Left lung (tissue), 10 donors: Measurements from ENCODE around the gene ITSN1. TPM values are rescaled to one million over a fixed set of nuclear protein-coding genes. Genes with fewer than 3 reads are reported as not detected.
A peak's percentile ranks its signal among the peaks of the same experiment; 100 is the strongest.

ENCODE experiments used
- ATAC-seq: fragments of 200-7000 bp; cut with Tn5 transposase; one replicate; pipeline ENCODE4 v1.9.1; 2020; ENCODE audit warnings: moderate library complexity
- DNase-seq, 4 donors: peaks; one replicate each; pipeline ENCODE4 v3.0.0-alpha.2; 2013 to 2020
- H3K27ac ChIP-seq, 2 donors: fragments of 200-600 bp; sonication (generic) in 1 of 2; one replicate each; pipeline versions ENCODE4 v1.5.0 to v1.8.0; 2020 to 2021
- H3K27me3 ChIP-seq, 2 donors: fragments of 200-600 bp; sonication (generic) in 1 of 2; one replicate each; pipeline versions ENCODE4 v1.5.0 to v1.8.0; 2020 to 2021
- H3K36me3 ChIP-seq, 2 donors: fragments of 200-600 bp; sonication (generic) in 1 of 2; one replicate each; pipeline versions ENCODE4 v1.5.0 to v1.8.0; 2020 to 2021
- H3K4me1 ChIP-seq, 2 donors: fragments of 200-600 bp; one replicate each; pipeline ENCODE4 v1.8.0; 2021
- H3K4me3 ChIP-seq, 2 donors: fragments of 200-600 bp; sonication (generic) in 1 of 2; one replicate each; pipeline versions ENCODE4 v1.5.0 to v1.8.0; 2020 to 2021; ENCODE audit warnings: mild to moderate bottlenecking in 1 of 2
- H3K9me3 ChIP-seq, 2 donors: fragments of 200-600 bp; sonication (generic) in 1 of 2; one replicate each; pipeline versions ENCODE4 v1.5.0 to v1.8.0; 2020 to 2021
- intact Hi-C, 2 donors: fragments of 100-400 bp; cut with DNase I; formaldehyde crosslinking; loops; one replicate each; pipeline versions ENCODE4 v1.11.2 to v1.14.2; 2022
- polyA plus RNA-seq, 6 donors: library from polyadenylated mRNA; unstranded; fragments of 120-200 nt; gene quantifications; one replicate each; pipeline ENCODE4 v1.2.1, GENCODE V29; 2013; ENCODE audit not compliant: insufficient read length in 6 of 6
- total RNA-seq, 2 donors: library from RNA; stranded (reverse); fragmentation: NEBNext Ultra II Directional; extraction: Animal tissue kit (Norgen Biotek cat#: 25700); gene quantifications; one replicate each; pipeline ENCODE4 v1.2.1, GENCODE V29; 2021
- TF ChIP-seq, protein P1 (sequence below), 2 donors: fragments of 200-600 bp; sonication (generic) in 1 of 2; IDR thresholded peaks; one replicate each; pipeline versions ENCODE4 v1.5.0 to v1.8.0; 2021; ENCODE audit warnings: antibody characterized with exemption in 2 of 2
- donor health status: DM: no; HTN: yes; CAD: no.
- donor health status: DM: no; HTN: no; CAD: no.

The ITSN1 gene
- total and polyA plus RNA-seq, 8 donors: 38.9 to 59.1 (median 50.8) TPM

DNA sequence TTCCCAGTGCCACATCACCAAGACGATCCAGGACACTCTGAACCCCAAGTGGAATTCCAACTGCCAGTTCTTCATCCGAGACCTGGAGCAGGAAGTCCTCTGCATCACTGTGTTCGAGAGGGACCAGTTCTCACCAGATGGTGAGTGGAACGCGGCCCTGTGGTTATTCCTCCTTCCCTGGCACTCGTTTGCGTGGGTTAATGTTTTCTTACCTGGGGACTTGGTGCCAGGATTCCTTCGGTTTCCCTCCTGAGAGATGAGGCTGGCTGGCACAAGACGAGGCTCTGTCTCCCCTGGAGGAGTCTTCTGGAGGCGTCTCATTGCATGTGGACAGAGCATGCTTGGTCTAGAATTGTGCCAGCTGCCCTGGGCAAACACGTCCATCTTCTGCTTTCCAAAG lies 244.0 kb downstream of the ITSN1 start:
- H3K27me3 ChIP-seq: no peaks in the 10 kb centered on the region
- no peak for DNase-seq
- TF ChIP-seq, protein P1, sequence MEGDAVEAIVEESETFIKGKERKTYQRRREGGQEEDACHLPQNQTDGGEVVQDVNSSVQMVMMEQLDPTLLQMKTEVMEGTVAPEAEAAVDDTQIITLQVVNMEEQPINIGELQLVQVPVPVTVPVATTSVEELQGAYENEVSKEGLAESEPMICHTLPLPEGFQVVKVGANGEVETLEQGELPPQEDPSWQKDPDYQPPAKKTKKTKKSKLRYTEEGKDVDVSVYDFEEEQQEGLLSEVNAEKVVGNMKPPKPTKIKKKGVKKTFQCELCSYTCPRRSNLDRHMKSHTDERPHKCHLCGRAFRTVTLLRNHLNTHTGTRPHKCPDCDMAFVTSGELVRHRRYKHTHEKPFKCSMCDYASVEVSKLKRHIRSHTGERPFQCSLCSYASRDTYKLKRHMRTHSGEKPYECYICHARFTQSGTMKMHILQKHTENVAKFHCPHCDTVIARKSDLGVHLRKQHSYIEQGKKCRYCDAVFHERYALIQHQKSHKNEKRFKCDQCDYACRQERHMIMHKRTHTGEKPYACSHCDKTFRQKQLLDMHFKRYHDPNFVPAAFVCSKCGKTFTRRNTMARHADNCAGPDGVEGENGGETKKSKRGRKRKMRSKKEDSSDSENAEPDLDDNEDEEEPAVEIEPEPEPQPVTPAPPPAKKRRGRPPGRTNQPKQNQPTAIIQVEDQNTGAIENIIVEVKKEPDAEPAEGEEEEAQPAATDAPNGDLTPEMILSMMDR (IDR thresholded peaks at IDR 0.05): no peak
- H3K36me3 ChIP-seq: no peaks in the 10 kb centered on the region
- no peaks in the 10 kb centered on the region for H3K9me3 ChIP-seq
- ATAC-seq: no peak
- H3K4me1 ChIP-seq: no peaks in the 10 kb centered on the region
- no peak overlapping the region for H3K27ac ChIP-seq
- intact Hi-C loops: no loop called here
- no peak overlapping the region for H3K4me3 ChIP-seq

DNA sequence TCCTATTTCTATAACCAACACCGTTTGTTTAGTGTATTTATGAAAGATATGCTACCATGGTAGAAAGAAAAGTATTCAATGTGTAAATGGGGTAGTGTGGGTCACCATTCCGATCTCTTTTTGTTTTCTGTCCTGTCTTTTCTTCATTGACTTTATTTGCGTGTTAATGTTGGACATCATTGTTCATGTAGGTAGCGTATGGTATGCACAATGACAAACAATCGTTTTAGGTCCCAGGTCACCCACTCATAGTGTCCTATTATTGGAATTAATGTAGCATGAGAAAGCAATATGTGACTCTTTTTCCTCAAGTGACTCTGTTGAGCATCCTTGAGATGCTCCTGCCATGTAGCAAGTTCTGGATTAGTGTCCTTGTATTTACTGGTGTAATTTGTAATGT lies 247.9 kb downstream of the ITSN1 start:
- no peaks in the 10 kb centered on the region for H3K36me3 ChIP-seq
- intact Hi-C loops: no loop called here
- DNase-seq: no peak
- TF ChIP-seq, protein P1 (IDR thresholded peaks at IDR 0.05): no peak
- no peak overlapping the region for H3K27ac ChIP-seq
- no peaks in the 10 kb centered on the region for H3K9me3 ChIP-seq
- no peaks in the 10 kb centered on the region for H3K27me3 ChIP-seq
- ATAC-seq: no peak
- H3K4me3 ChIP-seq: no peak overlapping the region
- H3K4me1 ChIP-seq: peaks cover 0 to 4% of the 10 kb centered on the region in 2 donors

DNA sequence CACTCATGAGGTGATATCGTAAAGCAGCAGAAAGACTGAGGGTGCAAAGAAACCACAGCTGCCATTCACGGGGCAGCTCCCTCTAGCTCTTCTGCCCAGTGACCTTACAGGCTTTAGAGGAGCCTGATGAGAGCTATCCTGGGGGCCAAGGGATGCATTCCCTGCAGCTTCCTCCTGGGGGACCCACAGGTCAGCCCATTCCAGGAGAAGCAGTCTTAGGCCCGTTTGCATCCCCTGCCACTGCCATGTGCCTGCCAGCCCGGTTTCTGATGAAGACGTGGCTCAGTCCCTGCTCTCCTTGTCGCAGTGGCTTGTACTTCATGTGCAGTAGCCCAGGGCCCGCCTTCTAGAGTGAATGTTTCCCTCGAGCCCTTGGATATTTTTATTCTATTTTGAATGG lies 250.6 kb downstream of the ITSN1 start:
- Histone ChIP-seq H3K9me3 (no peaks in the 10 kb centered on the region), H3K36me3 (no peaks in the 10 kb centered on the region), H3K27ac (no peak overlapping the region), H3K4me3 (no peak overlapping the region), H3K4me1 (peaks cover 0 to 4% of the 10 kb centered on the region in 2 donors), H3K27me3 (no peaks in the 10 kb centered on the region)
- intact Hi-C loops: no loop called here
- DNase-seq (no peak), ATAC-seq (no peak)
- TF ChIP-seq, protein P1 (IDR thresholded peaks at IDR 0.05): no peak

DNA sequence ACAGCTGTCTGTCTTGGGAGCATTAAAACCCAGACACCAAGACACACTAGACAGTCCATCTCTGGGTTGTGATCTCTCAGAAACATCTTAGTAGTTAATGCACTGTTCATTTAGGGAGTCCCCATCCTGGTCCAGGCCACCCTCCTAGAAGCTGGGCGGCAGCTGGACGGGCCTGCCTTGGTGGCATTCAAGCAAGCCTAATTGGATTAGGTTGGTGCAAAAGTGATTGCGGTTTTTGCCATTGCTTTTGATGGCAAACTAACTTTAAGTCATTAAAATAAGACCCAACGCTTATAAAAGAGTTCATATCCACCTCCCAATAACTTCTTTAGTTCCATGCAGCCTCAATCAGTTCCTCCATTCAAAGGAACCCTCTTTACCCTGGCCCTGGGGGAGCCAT lies 251.6 kb downstream of the ITSN1 start:
- Histone ChIP-seq H3K36me3 (no peaks in the 10 kb centered on the region), H3K4me1 (peaks cover 0 to 4% of the 10 kb centered on the region in 2 donors), H3K9me3 (no peaks in the 10 kb centered on the region), H3K4me3 (no peak overlapping the region), H3K27me3 (no peaks in the 10 kb centered on the region), H3K27ac (no peak overlapping the region)
- no peak for ATAC-seq
- no peak for DNase-seq
- intact Hi-C loops: no loop called here
- TF ChIP-seq, protein P1 (IDR thresholded peaks at IDR 0.05): no peak

DNA sequence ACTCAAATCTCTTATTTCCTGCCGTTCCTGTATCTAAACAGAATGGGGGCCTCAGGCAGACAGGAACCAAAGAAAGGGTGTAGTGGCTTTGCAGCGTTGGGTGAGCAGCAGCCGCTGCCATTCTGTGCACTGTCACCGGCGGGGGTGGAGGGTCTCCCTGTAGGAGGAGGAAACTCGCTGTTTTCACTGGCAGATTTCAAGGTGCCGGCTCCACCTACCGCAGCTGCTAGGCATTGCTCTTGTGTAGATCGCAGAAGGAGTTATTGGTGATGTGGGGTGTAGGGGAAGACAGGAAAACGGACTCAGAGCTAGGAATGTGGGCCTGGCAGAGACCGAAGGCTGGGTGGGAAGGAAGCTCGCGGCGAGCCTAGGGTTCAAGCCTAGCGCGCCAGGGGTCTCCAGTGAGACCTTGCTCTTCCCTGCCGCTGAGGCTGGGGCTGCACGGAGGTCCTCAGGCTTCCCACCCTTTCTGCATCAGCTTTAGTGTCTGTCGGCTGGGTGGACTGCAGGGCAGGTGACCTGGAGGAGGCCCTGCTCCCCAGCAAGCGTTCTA lies 252.5 kb downstream of the ITSN1 start:
- peak; percentile 95 for ATAC-seq
- intact Hi-C loops: no loop called here
- Histone ChIP-seq H3K4me1 (peaks cover 0 to 4% of the 10 kb centered on the region in 2 donors), H3K4me3 (no peak overlapping the region), H3K27me3 (no peaks in the 10 kb centered on the region), H3K27ac (no peak overlapping the region), H3K9me3 (no peaks in the 10 kb centered on the region), H3K36me3 (no peaks in the 10 kb centered on the region)
- TF ChIP-seq, protein P1 (IDR thresholded peaks at IDR 0.05): peak; percentile 44 to 51
- peak; percentile 67 to 87 (median 79) for DNase-seq
